B cell (primary cell): ENCODE data around the gene USP34.

Source experiments
- CTCF ChIP-seq: fragments of 200-600 bp; IDR thresholded peaks from one replicate; pipeline ENCODE4 v1.8.0; 2022; ENCODE audit warnings: antibody characterized with exemption, mild to moderate bottlenecking
- EZH2 ChIP-seq: IDR thresholded peaks from 2 replicates; pipeline ENCODE4 v1.6.1; 2012; ENCODE audit warnings: borderline replicate concordance, low read depth, mild to moderate bottlenecking, moderate library complexity, low read length; ENCODE audit not compliant: insufficient read depth, poor library complexity, severe bottlenecking

- TF ChIP-seq CTCF (no peak), EZH2 (no peak)
These were observed 178.9 kb downstream of the USP34 start for GRCh38 chr2:61291851-61292575.
